ENCODE measurements around the gene HOXB2. TPM values are rescaled to one million over a fixed set of nuclear protein-coding genes. Genes with fewer than 3 reads are reported as not detected.

Gene HOXB2
- polyA plus RNA-seq, 1 donor from 2014 or later = not detected

GRCh38 chr17:48553190-48553547 lies 8.3 kb upstream of the HOXB2 start:
- no peaks in the 10 kb centered on the region for H3K79me2 ChIP-seq (replicated peaks; ENCODE audit: insufficient read depth, low read length)
- no peak for TF ChIP-seq CTCF (IDR thresholded peaks at IDR 0.05; ENCODE audit: poor library complexity, severe bottlenecking)
- no peak for TF ChIP-seq EZH2 (IDR thresholded peaks at IDR 0.05; ENCODE audit: borderline replicate concordance, insufficient read depth, low read length, poor library complexity, severe bottlenecking)
- no peak for TF ChIP-seq TAF1 (IDR thresholded peaks at IDR 0.05; ENCODE audit: low read depth)
- no peak for TF ChIP-seq SMC3 (conservative IDR thresholded peaks at IDR 0.05; ENCODE audit: poor library complexity)
- no peak for TF ChIP-seq RAD21 (conservative IDR thresholded peaks at IDR 0.05)
- TF ChIP-seq MXI1 (conservative IDR thresholded peaks at IDR 0.05; ENCODE audit: poor library complexity, severe bottlenecking) = no peak
- no peak for TF ChIP-seq REST (IDR thresholded peaks at IDR 0.05; ENCODE audit: borderline replicate concordance)
- no peak overlapping the region for H3K9ac ChIP-seq (ENCODE audit: low read length)
- H2AFZ ChIP-seq (ENCODE audit: low read depth, low read length) = no peak overlapping the region
- H4K20me1 ChIP-seq (ENCODE audit: insufficient read depth) = no peaks in the 10 kb centered on the region
- H3K27me3 ChIP-seq (ENCODE audit: insufficient read depth, low read depth, low read length) = peaks cover 99% of the 10 kb centered on the region
- H3K27ac ChIP-seq (ENCODE audit: low read length) = no peak overlapping the region
- H3K4me2 ChIP-seq (ENCODE audit: low read length) = no peak overlapping the region
- no peaks in the 10 kb centered on the region for H3K9me2 ChIP-seq (ENCODE audit: insufficient read depth, low read length)
- no peaks in the 10 kb centered on the region for H3K36me3 ChIP-seq (ENCODE audit: insufficient read depth, low read length)
- H3F3A ChIP-seq (ENCODE audit: insufficient read depth, low read length, poor library complexity, severe bottlenecking) = no peaks in the 10 kb centered on the region
- no peaks in the 10 kb centered on the region for H3K9me3 ChIP-seq (ENCODE audit: low read length)
- no peak overlapping the region for H3K4me3 ChIP-seq (ENCODE audit: low read length)

GRCh38 chr17:48552466-48553189 lies 7.7 kb upstream of the HOXB2 start:
- TF ChIP-seq POLR2AphosphoS5 (IDR thresholded peaks at IDR 0.05) (no peak), RAD21 (conservative IDR thresholded peaks at IDR 0.05) (no peak), EP300 (conservative IDR thresholded peaks at IDR 0.05; ENCODE audit: poor library complexity, severe bottlenecking) (no peak), MXI1 (conservative IDR thresholded peaks at IDR 0.05; ENCODE audit: poor library complexity, severe bottlenecking) (no peak), SMC3 (conservative IDR thresholded peaks at IDR 0.05; ENCODE audit: poor library complexity) (no peak), CTCF (IDR thresholded peaks at IDR 0.05; ENCODE audit: poor library complexity, severe bottlenecking) (no peak), EZH2 (IDR thresholded peaks at IDR 0.05; ENCODE audit: borderline replicate concordance, insufficient read depth, low read length, poor library complexity, severe bottlenecking) (no peak), REST (IDR thresholded peaks at IDR 0.05; ENCODE audit: borderline replicate concordance) (no peak)
- H3K9me3 ChIP-seq (ENCODE audit: low read length) = no peaks in the 10 kb centered on the region
- no peaks in the 10 kb centered on the region for H4K20me1 ChIP-seq (ENCODE audit: insufficient read depth)
- no peaks in the 10 kb centered on the region for H3F3A ChIP-seq (ENCODE audit: insufficient read depth, low read length, poor library complexity, severe bottlenecking)
- H2AFZ ChIP-seq (ENCODE audit: low read depth, low read length) = no peak overlapping the region
- no peaks in the 10 kb centered on the region for H3K9me2 ChIP-seq (ENCODE audit: insufficient read depth, low read length)
- H3K79me2 ChIP-seq (replicated peaks; ENCODE audit: insufficient read depth, low read length) = no peaks in the 10 kb centered on the region
- no peak overlapping the region for H3K4me3 ChIP-seq (ENCODE audit: low read length)
- H3K36me3 ChIP-seq (ENCODE audit: insufficient read depth, low read length) = no peaks in the 10 kb centered on the region
- H3K27ac ChIP-seq (ENCODE audit: low read length) = no peak overlapping the region
- no peak overlapping the region for H3K4me2 ChIP-seq (ENCODE audit: low read length)
- H3K27me3 ChIP-seq (ENCODE audit: insufficient read depth, low read depth, low read length) = peaks cover 99% of the 10 kb centered on the region
- no peak overlapping the region for H3K9ac ChIP-seq (ENCODE audit: low read length)
